Astrocyte of the spinal cord (primary cell): ENCODE results near the gene TRDN.

Experiments used
- DNase-seq: peaks from one replicate; pipeline ENCODE4 v3.0.0; 2011; ENCODE audit warnings: low read depth, low spot score
- H3K4me3 ChIP-seq: 2 replicates; pipeline ENCODE4 v1.5.1; 2011; ENCODE audit warnings: low read depth, mild to moderate bottlenecking, low read length, moderate library complexity
- in situ Hi-C: cut with HindIII; loops from 2 replicates; pipeline ENCODE4 v1.10.0; 2017; ENCODE audit warnings: low sequenced_read_pairs
- TF ChIP-seq, protein P1 (sequence below): IDR thresholded peaks from 2 replicates; pipeline ENCODE4 v1.5.1; 2012; ENCODE audit warnings: low read depth, mild to moderate bottlenecking, low read length, inconsistent platforms

Gene TRDN

DNA sequence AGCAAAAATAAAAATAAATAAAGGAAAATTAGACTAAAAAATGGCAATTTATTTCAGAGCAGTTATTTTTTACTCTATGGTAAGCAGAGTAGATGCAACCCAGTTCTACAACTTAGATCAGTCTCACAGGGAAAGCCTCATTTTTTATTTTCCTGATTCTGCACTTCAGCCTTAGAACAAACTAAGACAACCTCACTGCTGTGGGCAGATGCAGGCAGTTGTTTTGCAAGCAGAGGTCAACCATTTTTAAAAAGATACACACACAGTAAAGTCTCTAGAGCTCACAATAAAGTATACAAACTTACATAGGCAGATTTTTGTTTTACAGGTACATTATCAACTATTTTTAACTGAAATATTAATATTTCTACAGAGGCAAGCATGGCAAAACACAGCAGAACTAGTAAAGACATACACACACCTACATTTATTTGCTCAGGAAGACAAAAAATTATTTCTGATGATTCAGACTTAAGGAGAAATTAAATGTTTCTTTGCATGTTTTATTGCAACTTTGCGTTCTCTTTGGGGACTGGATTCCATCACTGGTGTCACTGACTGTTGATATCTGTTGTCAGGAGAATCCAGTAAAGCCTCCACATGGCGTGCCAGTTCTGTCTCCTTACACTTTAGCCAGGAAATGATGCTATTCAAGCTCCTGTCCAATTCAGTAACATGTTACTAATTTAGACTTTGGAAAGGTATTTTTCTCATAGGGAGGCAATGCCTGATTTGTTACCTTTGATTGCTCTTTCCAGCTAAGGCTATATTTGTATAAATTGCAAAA is 102.7 kb downstream of the TRDN start:
- H3K4me3 ChIP-seq: no peak overlapping the region
- TF ChIP-seq, protein P1, sequence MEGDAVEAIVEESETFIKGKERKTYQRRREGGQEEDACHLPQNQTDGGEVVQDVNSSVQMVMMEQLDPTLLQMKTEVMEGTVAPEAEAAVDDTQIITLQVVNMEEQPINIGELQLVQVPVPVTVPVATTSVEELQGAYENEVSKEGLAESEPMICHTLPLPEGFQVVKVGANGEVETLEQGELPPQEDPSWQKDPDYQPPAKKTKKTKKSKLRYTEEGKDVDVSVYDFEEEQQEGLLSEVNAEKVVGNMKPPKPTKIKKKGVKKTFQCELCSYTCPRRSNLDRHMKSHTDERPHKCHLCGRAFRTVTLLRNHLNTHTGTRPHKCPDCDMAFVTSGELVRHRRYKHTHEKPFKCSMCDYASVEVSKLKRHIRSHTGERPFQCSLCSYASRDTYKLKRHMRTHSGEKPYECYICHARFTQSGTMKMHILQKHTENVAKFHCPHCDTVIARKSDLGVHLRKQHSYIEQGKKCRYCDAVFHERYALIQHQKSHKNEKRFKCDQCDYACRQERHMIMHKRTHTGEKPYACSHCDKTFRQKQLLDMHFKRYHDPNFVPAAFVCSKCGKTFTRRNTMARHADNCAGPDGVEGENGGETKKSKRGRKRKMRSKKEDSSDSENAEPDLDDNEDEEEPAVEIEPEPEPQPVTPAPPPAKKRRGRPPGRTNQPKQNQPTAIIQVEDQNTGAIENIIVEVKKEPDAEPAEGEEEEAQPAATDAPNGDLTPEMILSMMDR: no peak
- no peak for DNase-seq
- in situ Hi-C loops: no loop called here

DNA sequence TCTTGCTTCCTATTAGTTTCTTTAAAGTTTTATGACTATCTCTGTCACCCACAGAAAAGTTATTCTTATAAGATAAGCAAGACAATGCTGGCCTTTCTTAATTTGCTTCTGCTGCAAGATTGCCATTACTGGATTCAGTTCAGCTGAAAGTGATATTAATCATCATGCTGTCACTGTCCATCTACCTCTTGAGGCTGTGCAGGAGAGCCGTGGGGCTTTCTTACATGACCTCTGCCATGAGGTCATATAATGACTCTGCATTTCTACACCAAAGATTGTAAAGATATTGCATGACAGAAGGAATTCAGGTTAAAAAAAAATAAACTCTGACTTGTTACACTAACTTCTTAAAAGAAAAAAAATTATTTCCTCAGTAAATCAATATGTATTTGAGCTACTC is 106.9 kb downstream of the TRDN start:
- H3K4me3 ChIP-seq: no peak overlapping the region
- in situ Hi-C loops: no loop called here
- TF ChIP-seq, protein P1: no peak
- DNase-seq: no peak

DNA sequence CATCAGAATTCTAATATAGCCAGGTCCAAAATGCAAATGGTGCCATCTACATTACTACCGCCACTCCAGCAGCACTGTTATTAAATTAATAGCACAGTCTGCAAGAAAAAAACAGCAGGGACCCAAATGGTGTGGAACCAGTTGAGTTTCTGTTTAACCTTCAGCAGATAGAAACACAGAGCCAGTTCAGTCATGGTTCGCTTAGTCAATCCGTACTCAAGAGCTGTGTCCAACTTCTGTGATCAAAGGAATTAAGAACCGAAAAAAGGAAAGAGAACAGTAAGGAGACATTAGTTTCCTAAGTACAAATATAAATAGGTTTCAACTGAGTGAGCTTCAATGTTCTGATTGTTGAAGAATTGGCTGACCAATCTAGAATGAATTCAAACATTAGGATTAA is 107.7 kb downstream of the TRDN start:
- TF ChIP-seq, protein P1: no peak
- in situ Hi-C loops: no loop called here
- no peak overlapping the region for H3K4me3 ChIP-seq
- DNase-seq: no peak

DNA sequence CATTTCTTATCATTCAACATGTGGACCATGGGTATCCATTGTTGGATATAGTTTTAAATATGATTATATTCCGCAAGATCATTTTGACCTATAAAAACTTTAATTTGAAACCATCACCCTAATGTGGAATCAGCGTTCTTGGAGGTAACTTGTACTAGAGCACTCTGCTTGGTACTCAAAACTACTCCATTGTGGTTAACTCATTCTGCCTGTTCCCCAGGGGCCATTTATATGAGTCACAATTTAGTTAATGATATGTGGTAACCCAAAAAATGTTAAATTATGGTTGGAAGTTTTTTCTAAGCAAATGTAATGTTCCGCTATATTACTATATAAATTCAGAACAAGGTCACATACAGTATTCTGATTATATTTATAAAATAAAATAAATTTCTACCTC is 109.3 kb downstream of the TRDN start:
- DNase-seq: peak; percentile 43
- TF ChIP-seq, protein P1: no peak
- in situ Hi-C loops: no loop called here
- no peak overlapping the region for H3K4me3 ChIP-seq

DNA sequence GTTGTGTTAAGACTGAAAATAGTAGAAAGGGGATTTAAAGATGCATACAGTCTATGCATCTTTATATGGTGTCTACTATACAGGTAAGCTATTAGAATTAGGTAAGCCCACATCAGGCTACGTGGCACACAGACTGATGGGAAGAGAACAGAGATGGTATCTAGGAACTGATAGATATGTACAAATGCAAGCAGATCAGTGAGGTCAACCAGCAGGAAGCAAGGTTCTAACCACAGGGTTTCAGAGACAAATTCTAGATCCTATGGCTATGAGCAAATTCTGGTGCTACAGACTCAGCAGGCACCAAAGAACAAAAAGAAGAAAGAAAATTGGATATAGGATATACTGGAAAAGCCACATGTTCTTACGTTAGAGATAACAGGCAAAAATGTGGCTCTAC is 110.6 kb downstream of the TRDN start:
- in situ Hi-C loops: no loop called here
- no peak overlapping the region for H3K4me3 ChIP-seq
- no peak for DNase-seq
- TF ChIP-seq, protein P1: no peak

DNA sequence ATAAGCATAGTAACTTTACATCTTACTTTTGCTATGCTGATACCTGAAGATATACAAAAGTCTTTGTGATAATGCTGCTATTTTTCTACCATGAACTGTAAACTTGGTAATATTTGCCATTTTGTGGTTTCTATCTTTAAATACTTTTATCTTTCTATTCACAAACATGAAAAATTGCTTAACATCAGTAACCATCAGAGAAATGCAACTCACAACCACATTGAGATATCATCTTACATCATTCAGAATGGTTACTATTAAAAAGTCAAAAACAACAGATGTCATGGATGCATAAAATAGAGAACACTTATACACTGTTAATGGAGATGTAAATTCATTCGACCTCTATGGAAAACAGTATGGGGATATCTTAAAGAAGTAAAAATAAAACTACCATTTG is 112.0 kb downstream of the TRDN start:
- H3K4me3 ChIP-seq: no peak overlapping the region
- TF ChIP-seq, protein P1: no peak
- in situ Hi-C loops: no loop called here
- no peak for DNase-seq
